Stimulated activated effector memory CD8-positive, alpha-beta T cell treated with anti-CD3 and anti-CD28 coated beads, Interleukin-12 subunit alpha, Interleukin-12 subunit beta, amount 100 ng/mL, for 72 hours (primary cell): ENCODE data around the gene ASPDH.
A peak's percentile ranks its signal among the peaks of the same experiment; 100 is the strongest.
"Not testable (repeated sequence)": the region's sequence is repeated elsewhere in the genome, so short reads cannot be mapped to it uniquely, and the experiment has no call there.

Experiments
- ATAC-seq: fragments of 150-1000 bp; cut with Tn5 transposase; 2 replicates; pipeline ENCODE4 v1.10.0; 2021
- DNase-seq, 2 donors: peaks; one replicate each; pipeline ENCODE4 v3.0.0; 2021 to 2022; ENCODE audit warnings: low spot score in 2 of 2
- H3K27ac Mint-ChIP-seq: one replicate; pipeline ENCODE4 v1.8.0; 2022; ENCODE audit warnings: mild to moderate bottlenecking, mixed read lengths
- H3K36me3 Mint-ChIP-seq: one replicate; pipeline ENCODE4 v1.8.0; 2022; ENCODE audit warnings: mild to moderate bottlenecking, mixed read lengths
- H3K4me1 Mint-ChIP-seq: one replicate; pipeline ENCODE4 v1.8.0; 2022; ENCODE audit warnings: mixed read lengths
- H3K4me3 Mint-ChIP-seq: one replicate; pipeline ENCODE4 v1.8.0; 2022; ENCODE audit warnings: mild to moderate bottlenecking, mixed read lengths
- H3K9me3 Mint-ChIP-seq: one replicate; pipeline ENCODE4 v1.8.0; 2022; ENCODE audit warnings: mixed read lengths

The ASPDH gene

DNA sequence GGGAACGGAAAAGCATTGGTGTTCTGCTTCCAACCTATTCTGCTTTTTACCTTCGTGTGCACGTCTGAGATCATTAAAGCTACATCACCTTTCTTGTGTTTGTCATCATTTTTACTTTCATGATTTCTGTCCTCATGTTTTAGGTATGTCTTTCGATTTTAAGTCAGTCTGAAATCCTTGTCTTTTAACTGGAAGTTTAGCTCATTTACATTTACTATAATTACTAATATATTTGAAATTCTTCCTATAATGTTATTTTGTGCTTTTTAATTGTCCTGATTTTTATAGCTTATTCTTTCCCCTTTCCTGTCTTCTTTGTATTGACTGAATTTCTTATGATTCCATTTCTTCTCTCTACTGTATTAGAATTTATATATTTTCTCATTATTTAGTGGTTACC is 19.2 kb upstream of the ASPDH start:
- ATAC-seq, result no peak
- Mint-ChIP-seq H3K36me3 (no peaks in the 10 kb centered on the region), H3K27ac (no peak overlapping the region)

DNA sequence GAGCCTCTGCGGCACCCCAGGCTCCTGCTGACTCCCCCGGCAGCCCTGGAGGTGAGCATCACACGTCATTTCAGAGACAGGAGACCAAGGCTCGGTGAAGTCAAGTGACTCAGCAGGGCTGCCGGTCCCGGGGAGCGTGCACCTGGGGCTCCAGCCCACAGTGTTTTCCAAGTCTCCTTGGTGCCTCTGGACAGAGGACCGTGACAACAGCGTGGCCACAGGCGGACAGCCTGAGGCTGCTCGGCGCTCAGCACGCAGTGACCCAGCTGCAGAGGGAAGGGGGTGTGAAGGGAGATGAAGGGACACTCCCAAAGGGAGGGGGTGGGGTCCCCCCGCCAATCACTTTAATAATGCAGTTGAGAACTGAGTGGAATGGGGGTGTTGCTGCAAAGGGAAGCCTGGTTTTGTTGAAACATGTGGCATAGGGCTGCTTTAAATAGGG is 17.5 kb upstream of the ASPDH start:
- Mint-ChIP-seq H3K4me1 (no peaks in the 10 kb centered on the region), H3K9me3 (peaks cover 11% of the 10 kb centered on the region), H3K27ac (no peak overlapping the region), H3K4me3 (no peak overlapping the region), H3K36me3 (no peaks in the 10 kb centered on the region)
- ATAC-seq (peak; percentile 16), DNase-seq (no peak)

More for the DNA sequence above, 19.2 kb upstream of the ASPDH start:
- Mint-ChIP-seq H3K4me3 (no peak overlapping the region), H3K4me1 (no peaks in the 10 kb centered on the region), H3K9me3 (peaks cover 11% of the 10 kb centered on the region)
- no peak for DNase-seq

DNA sequence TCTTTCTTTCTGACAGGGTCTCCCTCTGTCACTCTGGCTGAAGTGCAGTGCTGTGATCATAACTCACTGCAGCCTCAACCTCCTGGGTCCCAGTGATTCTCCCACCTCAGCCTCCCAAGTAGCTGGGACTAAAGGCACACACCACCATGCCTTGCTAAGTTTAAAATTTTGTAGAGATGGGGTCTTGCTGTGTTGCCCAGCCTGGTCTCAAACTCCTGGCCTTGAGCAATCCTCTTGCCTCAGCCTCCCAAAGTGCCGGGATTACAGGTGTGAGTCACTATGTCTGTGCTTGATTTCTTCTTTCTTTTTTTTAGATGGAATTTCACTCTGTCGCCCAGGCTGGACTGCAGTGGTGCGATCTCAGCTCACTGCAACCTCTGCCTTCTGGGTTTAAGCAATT is 14.3 kb upstream of the ASPDH start:
- ATAC-seq, result not testable (repeated sequence)

DNA sequence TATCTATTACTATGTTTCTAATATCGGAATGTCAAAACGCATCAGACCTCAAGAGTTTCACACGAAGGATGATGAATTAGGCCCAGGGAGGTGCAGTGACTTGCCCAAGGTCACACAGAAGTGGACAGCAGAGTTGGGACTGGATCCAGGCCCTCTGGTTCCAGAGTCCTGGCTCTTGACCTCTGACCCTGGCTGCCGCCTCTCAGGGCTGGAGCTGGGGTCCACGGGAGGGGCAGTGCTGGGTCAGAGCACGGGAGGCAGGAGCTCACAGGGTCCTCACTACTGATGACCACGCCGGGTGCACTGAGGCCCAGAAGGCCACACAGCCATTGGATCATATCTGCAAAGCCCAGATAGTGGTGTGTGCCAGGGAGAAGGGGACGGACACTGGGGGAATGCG is 9.2 kb upstream of the ASPDH start:
- Mint-ChIP-seq H3K9me3 (no peaks in the 10 kb centered on the region), H3K4me3 (no peak overlapping the region), H3K27ac (no peak overlapping the region), H3K4me1 (no peaks in the 10 kb centered on the region), H3K36me3 (no peaks in the 10 kb centered on the region)
- ATAC-seq (no peak), DNase-seq (no peak)

More for the DNA sequence above, 14.3 kb upstream of the ASPDH start:
- not testable (repeated sequence) for H3K27ac Mint-ChIP-seq, DNase-seq, H3K4me1 Mint-ChIP-seq, H3K36me3 Mint-ChIP-seq, H3K4me3 Mint-ChIP-seq, H3K9me3 Mint-ChIP-seq

DNA sequence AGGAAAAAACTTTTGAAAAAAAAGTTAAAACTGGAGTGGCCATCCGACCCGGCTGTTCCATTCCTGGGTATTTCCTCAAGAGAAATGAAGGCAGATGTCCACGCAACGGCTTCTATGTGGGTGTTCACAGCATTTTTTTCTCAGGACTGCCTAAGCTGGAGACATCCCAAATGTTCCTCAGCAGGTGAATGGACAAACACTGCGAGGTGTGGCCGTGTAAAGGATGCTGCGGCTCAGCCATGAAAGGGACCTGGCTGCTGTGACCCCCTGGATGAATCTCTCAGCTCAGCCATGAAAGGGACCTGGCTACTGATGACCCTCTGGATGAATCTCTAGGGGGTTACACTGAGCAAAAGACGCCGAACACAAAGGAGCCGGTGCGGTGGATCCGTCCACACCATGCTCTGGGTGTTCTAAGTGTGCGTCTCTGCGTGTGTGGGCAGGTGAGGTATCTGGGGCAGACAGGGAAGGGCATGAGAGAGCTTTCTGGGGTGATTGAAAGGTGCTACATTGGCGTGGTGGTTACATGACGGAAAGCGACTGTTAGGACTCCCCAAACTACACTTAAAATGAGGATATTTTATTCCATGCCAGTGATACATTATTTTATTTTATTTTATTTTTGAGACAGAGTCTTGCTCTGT is 7.2 kb upstream of the ASPDH start:
- H3K4me3 Mint-ChIP-seq, result no peak overlapping the region
- DNase-seq (no peak), ATAC-seq (no peak)
- no peaks in the 10 kb centered on the region for H3K4me1 Mint-ChIP-seq
- H3K9me3 Mint-ChIP-seq, result no peaks in the 10 kb centered on the region
- H3K27ac Mint-ChIP-seq, result no peak overlapping the region
- no peaks in the 10 kb centered on the region for H3K36me3 Mint-ChIP-seq

DNA sequence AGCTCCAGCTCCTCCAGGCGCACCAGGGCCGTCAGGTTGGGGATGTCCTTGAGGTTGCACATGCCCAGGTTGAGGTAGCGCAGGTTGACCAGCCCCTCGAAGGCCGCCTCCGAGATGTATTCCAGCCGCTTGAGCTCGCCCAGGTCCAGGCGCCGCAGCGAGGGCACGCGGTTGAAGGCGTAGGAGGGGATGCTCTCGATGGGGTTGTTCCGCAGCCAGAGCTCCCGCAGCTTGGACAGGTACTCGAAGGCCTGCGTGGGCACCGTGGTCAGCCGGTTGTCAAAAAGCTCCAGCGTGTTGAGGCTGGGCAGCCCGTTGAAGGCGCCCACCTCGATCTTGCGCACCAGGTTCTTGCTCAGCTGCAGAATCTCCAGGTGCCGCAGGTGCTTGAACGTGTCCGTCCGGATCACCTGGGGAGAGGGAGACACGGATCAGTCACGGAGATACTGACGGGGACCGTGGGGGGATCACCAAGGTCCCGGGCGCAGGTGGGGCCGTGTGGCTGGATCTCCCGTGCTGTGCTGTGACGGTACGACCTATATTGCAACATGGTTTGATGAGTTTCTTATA is 5.4 kb upstream of the ASPDH start:
- Mint-ChIP-seq H3K27ac (no peak overlapping the region), H3K9me3 (no peaks in the 10 kb centered on the region), H3K4me3 (no peak overlapping the region)

DNA sequence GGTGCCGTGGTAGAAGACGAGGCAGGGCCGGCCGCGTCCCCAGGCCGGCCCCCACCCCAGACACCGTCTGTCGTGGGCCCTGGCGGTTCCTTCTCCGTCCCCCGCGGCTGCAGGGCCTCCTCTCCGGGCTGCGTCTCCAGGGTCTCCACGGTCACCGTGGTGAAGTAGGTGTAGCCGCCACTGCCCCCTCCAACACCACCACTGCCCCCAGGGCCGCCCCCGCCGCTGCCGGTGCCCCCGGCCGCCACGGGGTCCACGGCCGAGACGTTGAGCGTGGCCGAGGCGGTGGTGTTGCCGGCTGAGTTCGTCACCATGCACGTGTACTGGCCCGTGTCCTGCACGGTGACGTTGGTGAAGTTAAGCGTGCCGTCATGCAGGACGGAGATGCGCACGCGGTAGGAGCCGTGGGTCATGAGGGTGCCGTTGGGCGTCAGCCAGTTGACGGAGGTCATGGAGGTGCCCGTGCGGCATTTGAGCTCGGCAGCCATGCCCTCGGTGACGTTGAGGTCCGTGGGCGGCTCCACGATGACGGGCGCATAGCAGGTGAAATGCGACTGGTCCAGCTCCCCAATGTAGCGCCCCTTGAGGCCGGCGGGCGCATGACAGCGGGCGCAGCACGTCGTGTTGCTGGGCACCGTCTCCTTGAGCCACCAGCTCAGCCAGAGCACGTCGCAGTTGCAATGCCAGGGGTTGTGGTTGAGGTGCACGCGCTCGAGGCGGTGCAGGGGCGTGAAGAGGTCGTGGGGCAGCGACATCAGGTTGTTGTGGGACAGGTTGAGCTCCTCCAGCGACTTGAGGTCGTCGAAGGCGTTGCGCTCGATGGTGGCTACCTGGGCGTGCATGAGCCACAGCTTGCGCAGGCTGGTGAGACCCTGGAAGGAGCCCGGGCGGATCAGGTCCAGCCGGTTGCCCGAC is 4.6 kb upstream of the ASPDH start:
- Mint-ChIP-seq H3K9me3 (no peaks in the 10 kb centered on the region), H3K27ac (no peak overlapping the region), H3K4me1 (peaks cover under 1% of the 10 kb centered on the region), H3K36me3 (peaks cover 8% of the 10 kb centered on the region), H3K4me3 (no peak overlapping the region)
- DNase-seq (no peak), ATAC-seq (no peak)

More for the DNA sequence above, 5.4 kb upstream of the ASPDH start:
- Mint-ChIP-seq H3K36me3 (peaks cover 5% of the 10 kb centered on the region), H3K4me1 (no peaks in the 10 kb centered on the region)
- DNase-seq (no peak), ATAC-seq (no peak)

DNA sequence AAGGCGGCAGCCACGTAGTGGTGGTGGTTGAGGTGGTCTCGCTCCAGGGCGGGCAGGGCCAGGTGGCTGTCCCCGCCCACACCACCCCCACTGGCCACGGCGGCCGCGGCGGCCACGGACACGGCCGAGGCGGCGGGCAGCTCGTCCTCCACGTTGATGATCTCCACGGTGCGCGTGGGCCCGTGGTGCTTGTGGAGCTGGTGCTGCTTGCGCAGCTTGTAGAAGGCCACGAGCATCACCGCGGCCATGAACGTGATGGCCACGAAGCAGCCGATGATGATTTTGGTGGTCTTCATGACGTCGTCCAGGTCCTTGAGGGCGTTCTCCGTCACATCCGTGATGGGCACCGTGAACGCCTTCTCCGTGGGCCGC is 4.0 kb upstream of the ASPDH start:
- Mint-ChIP-seq H3K9me3 (no peaks in the 10 kb centered on the region), H3K4me1 (peaks cover 5% of the 10 kb centered on the region), H3K36me3 (peaks cover 14% of the 10 kb centered on the region), H3K27ac (no peak overlapping the region), H3K4me3 (no peak overlapping the region)
- no peak for ATAC-seq
- no peak for DNase-seq

DNA sequence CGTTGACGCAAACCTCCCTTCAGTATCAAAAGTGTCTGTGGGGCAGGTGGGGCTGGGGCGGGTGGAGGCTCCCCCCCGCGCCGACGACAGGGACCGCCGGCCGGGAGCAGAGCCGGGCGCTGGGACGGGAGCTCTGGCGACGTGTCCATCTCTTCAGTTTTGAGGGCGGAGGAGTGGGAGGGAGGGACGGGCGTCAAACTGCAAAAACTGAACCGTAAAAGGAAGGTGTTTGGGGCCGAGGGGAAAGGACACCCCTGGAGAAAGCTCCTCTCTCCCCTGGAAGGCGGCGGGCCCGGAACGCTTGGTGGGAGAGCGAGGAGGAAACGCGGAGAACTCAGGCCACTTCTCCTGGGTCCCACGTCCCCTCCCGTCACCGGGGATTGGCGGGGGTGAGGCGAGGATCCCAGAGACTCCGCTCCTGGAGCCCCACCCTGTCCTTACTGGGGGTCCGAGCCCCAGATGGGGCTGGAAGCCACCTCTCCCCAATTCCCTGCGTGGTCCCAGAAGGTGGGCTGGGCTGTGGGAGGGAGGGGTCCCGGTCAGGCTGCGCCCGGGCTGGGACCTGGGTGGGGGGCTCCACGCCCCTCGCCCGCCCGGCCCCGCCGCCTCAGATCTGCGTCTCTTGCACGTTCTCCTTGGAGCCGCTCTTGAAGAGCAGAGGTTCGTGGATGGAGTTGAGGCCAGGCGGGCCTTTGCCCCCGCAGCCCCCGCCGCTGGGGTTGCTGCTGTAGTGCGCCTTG is 3.4 kb upstream of the ASPDH start:
- no peaks in the 10 kb centered on the region for H3K9me3 Mint-ChIP-seq
- H3K4me3 Mint-ChIP-seq, result no peak overlapping the region
- ATAC-seq (no peak), DNase-seq (no peak)
- H3K27ac Mint-ChIP-seq, result no peak overlapping the region
- H3K36me3 Mint-ChIP-seq, result peaks cover 15% of the 10 kb centered on the region
- peaks cover 5% of the 10 kb centered on the region for H3K4me1 Mint-ChIP-seq

DNA sequence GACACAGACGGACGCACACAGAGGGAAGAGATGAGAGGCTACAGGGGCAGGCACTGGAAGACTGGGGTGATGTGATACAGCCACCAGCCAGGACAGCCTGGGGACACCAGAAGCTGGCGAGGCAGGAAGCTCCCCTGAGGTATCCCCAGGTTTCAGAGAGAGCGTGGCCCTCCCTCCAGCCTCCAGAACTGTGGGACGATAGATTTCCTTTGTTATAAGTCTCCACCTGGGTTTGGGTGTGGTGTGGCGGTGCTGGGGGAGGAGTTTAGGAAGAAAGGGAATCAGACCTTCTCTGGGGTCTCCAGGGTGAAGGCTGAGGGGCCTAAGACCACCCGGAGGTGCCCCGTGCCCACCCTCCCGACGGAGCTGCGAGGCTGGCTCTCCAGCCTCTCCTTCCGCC is 2.7 kb upstream of the ASPDH start:
- no peaks in the 10 kb centered on the region for H3K9me3 Mint-ChIP-seq
- H3K4me1 Mint-ChIP-seq, result peaks cover 11% of the 10 kb centered on the region
- ATAC-seq (no peak), DNase-seq (no peak)
- peaks cover 20% of the 10 kb centered on the region for H3K36me3 Mint-ChIP-seq
- H3K4me3 Mint-ChIP-seq, result no peak overlapping the region
- no peak overlapping the region for H3K27ac Mint-ChIP-seq

DNA sequence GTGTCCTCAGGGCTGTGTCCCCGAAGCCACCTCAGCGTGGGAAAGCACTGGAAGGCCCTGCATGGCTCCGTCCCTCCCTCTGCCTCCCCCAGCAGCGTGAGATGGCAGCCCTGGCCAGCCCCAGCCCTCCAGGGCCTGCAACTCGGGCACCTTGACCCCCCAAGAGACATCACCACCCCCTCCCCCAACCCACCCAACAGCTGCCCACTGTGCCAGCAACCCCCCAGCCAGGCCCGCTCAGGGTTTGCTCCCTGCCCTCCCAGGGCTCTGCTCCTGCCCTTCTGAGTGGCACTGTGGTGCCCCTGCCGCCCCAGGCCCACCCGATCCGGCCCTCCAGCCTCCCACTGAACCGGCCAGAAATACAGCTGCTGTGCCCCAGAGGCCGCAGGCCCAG is 1.5 kb upstream of the ASPDH start:
- no peaks in the 10 kb centered on the region for H3K9me3 Mint-ChIP-seq
- no peak overlapping the region for H3K4me3 Mint-ChIP-seq
- H3K4me1 Mint-ChIP-seq, result peaks cover 23% of the 10 kb centered on the region
- DNase-seq (no peak), ATAC-seq (no peak)
- H3K27ac Mint-ChIP-seq, result no peak overlapping the region
- peaks cover 32% of the 10 kb centered on the region for H3K36me3 Mint-ChIP-seq

DNA sequence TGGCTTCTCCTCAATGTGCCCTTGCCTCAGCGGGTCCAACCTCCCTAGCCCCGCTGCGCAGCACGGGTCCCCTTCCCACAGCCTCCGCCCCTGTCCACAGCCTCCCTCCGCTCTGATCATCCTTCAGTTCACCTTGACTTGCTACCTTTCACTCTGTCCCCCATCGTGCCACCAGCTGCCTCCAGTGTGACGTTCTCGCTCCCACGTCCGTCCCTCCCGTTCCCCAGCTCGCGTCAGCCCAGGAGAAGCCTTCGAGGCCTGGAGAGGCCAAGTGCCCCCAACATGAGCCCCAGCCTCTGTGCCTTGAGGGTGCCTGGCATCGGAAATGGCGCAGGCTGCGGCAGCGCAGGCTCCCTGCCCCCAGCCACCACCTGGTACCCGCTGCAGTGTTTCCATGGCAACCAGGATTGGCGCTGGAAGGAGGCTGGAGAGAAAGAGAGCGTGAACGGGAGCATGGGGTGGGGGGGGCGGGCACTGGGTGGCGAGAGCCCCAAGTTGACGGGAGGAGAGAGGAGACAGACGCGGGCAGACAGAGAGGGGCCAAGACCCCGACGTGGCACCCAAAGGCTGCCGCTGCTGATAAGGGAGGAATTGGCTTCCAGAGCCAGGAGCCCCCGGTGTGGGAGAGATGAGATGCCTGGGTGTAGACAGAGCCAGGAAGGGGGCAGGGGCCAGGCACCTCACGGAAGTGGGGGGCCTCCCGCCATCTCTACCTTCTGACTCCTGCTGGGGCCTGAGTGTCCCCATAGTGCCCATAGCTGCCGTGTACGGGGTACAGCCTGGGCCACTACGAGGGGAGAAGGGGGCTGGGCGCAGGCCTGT is 844 bp upstream of the ASPDH start:
- ATAC-seq, result no peak
- no peaks in the 10 kb centered on the region for H3K9me3 Mint-ChIP-seq
- no peak for DNase-seq
- peak overlapping the region; percentile 43 for H3K27ac Mint-ChIP-seq
- peaks cover 23% of the 10 kb centered on the region for H3K4me1 Mint-ChIP-seq
- H3K36me3 Mint-ChIP-seq, result peaks cover 32% of the 10 kb centered on the region
- H3K4me3 Mint-ChIP-seq, result no peak overlapping the region

DNA sequence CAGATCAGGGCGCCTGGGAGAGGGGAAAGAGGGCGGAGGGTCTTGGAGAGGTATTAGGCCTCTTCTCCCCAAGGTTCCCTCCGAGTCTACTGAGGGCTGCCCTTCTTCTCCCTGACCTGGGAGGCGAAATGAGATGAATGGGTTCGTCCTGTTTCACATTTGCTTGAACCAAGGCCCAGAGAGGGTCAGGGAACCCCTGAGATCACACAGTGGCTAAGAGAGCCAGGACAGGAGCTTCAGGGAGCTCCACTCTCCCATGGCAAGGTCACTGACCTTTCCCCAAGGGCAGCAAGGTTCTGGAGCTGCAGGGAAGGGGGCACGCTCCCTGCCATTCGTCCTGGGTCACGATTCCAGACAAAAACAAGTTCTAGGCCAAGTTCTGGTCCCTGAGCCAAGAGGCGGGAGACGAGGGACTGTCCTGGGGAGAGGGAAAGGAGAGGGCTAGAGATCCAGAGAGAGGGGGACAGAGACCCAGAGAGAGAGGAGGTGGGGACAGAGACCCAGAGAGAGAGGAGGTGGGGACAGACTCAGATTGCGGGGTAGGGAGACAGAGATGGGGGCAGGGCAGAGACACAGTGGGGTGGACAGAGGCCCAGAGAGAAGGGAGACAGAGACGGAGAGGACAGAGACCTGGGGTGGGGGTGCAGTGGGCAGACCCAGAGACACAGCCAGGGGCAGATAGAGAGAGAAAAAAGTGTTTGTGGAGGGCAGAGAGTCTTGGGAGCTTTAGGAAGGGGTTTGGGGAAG is 541 bp downstream of the ASPDH start:
- H3K9me3 Mint-ChIP-seq, result no peaks in the 10 kb centered on the region
- DNase-seq (no peak), ATAC-seq (no peak)
- peaks cover 46% of the 10 kb centered on the region for H3K36me3 Mint-ChIP-seq
- peaks cover 37% of the 10 kb centered on the region for H3K4me1 Mint-ChIP-seq
- H3K27ac Mint-ChIP-seq, result peak overlapping the region; percentile 45
- H3K4me3 Mint-ChIP-seq, result no peak overlapping the region
